Kidney tubule cell (primary cell): ENCODE measurements around the gene CRHR1.

ENCODE experiments used
- DNase-seq: peaks from one replicate; pipeline ENCODE4 v3.0.0-alpha.2; 2018; ENCODE audit warnings: low spot score

CRHR1 gene

DNA sequence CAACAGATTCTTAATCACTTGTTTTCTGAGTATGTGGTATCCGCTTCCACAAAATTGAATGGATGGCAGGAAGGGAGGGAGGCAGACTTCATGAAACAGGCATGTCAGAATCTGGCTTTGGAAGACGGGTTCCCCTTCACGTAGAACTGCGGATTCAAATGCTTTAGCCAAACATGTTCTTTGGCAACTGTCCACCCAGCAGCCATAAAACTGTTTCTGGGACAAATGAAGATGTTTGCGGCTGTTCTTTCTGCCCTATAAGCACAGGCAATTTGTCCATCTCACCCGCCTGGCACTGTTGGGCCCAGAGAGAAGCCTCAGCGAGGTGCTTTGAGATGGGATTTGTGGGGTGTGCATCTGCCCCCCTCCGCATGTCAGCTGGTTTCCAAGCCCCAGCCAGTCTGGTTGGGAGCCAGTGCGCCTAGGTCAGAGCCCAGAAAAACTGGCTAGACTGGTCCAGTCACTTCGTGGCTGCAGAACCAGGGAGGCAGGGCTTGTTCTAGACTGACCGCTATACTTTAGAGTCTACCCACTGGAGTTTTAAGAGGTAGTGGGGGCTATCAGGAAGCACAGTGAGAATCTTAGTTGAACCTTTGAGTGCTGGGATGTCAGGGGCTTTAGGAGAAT is 6.3 kb downstream of the CRHR1 start:
- no peak for DNase-seq

DNA sequence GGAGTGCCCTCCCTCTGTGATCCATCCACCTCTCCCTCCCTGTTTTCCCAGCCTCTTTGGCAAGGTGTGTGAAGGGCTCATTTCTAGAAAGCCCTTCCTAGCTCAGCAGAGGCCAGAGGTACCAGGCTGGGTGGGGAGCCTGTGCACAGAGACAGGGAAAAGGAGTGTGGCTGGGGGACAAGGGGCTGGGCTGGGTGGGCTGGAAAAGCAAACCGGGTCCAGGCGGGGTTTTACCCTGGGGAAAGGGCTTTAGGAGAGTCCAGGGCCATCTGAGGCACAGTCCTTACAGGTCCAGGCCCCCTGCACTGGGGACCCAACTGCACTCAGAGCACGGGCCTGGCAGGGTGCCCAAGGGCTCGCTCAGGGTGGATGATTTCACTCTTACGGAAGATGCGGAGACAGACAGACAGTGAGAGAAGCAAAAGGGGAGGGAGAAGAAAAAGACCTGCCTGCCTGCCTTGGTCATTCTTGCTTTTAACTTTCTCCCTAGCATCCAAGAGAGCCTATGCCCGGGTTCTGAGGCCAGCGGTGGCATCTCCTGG is 7.0 kb downstream of the CRHR1 start:
- DNase-seq = peak; percentile 6

GRCh38 chr17:45791935-45792334 is 7.8 kb downstream of the CRHR1 start:
- DNase-seq = no peak

DNA sequence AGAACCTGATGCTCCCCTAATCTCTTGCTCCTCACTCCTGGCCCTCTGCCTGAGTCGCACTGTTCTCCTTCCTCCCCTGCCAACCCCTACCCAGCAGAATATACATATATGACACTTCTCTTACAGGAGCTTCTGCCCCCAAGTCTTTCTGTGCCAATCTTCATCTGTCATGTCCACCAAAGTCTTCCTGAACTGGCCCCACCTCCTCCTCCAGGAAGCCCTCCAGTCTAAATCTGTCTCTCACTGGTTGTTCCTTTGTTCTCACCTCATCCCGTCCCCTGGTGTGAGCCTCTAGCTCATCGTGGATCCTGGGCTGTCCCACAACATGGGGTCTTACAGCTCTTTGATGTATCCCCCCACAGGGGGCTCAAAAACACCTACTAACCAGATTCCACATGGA is 8.3 kb downstream of the CRHR1 start:
- no peak for DNase-seq

DNA sequence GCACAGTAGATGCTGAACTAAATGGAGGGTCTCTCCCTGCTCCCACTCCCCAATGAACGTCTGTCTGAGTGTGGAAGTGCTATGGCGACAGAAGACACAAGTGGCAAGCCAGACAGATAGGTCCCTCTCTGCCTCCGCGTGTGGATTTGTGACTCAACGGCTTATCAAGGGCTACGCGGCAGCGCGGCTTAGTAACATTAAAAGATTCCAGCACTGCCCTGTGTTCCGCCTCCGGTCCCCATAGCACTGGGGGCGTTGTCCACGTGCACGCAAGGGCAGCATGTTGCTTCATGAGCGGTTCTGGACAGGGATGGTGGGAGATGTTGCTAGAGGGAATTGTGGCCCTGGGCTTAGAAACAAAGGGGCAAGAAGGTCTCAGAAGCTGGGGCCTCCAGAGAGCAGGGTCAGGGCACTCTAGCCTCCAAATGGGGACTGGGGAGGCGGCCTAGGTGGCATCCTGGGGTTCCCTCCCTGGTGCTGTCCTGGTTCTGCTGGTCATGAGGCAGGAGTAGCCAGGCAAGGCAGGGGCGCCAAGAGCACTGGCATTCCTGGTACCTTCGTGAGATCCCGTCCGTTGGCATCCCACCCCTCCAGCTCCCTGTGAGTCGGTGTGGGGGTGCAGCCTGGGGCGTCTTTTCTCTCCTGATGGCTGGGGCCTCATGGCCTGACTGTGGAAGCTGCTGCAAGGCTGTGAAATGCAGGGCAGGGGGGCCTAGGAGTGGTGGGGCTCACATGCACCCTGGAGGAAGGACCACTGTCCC is 9.1 kb downstream of the CRHR1 start:
- no peak for DNase-seq

DNA sequence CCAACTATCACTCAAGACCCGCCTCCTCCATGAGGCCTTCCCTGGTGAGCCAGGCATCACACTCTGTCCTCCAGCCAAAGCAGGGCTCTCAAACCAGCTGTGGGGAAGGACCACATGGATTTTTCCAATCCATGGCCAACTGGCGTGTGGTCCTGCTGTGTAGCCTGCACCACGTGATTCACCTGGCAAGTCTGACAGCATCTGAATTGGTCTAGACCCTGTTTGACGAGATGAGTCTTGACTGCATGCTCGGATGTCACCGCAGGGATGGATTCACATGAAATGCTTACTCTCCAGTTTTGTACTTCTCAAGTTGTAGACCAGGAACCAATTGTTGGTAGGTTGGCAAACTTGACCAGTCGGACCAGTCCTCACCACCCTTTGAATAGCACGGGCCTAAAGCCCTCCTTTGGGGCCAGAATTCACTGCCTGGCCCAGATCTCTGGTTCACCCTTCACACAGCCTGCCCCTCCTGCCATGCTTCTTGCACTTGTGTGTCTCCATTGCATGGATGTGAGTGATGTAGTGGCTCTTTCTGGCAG is 9.9 kb downstream of the CRHR1 start:
- DNase-seq = no peak

- DNase-seq = peak; percentile 29
Measured at GRCh38 chr17:45794840-45795239, 10.7 kb downstream of the CRHR1 start.

- no peak for DNase-seq
Measured at GRCh38 chr17:45800816-45801215, 16.7 kb downstream of the CRHR1 start.

DNA sequence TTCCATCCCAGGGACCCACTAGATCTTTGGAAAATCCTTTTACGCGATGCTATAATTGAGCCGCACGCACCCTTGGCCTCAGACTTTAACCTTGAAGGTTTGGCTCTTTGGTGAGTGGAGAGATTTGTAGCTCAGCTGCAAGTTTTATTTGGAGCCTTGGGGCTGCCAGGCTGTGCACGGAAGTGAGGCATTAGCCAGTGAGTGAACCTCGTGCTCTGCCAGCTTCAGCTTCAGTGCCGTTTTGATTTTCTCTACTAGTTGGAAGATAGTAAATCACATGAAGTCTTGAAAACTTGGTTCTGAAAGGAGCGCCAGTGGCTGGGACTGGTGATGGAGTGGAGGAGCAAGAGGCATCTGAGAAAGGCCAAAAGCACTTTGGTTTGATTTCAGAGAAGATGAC is 17.3 kb downstream of the CRHR1 start:
- DNase-seq = no peak

DNA sequence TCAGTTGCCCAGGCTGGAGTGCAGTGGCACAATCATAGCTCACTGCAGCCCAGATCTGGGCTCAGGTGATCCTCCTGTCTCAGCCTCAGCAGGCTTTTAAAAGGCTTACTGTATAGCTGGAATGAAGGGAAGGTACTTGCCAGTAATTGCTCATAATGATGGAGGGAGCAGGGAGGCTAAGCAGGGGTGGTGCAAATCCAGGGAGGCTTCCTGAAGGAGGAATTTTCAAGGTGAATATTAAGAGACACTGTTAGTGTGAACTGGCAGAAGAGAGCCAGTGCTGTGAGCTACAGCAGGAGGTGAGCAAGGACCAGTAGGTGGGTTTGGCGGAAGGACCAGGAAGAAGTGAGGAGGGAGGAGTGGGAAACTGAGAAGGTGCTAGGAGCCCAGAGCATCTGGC is 24.7 kb downstream of the CRHR1 start:
- DNase-seq = no peak

- peak; percentile 81 for DNase-seq
Measured at GRCh38 chr17:45809499-45809898, 25.4 kb downstream of the CRHR1 start.

DNA sequence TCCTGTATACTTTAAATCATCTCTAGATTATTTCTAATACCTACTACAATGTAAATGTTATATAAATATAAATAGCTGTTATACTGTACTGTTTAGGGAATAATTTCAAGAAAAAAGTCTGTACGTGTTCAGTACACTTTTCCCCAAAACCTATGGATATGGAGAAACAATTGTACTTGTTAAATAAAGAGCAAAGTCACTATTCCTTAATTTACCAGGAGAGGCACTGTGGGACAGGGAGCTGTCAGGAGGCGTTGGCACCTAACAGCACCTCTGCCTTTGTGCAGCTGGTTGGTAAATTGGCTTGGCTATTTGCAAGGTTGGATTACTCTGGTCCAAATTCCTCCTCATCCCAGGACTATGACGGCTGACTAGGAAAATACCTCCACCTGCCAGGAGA is 28.0 kb downstream of the CRHR1 start:
- DNase-seq = peak; percentile 28

DNA sequence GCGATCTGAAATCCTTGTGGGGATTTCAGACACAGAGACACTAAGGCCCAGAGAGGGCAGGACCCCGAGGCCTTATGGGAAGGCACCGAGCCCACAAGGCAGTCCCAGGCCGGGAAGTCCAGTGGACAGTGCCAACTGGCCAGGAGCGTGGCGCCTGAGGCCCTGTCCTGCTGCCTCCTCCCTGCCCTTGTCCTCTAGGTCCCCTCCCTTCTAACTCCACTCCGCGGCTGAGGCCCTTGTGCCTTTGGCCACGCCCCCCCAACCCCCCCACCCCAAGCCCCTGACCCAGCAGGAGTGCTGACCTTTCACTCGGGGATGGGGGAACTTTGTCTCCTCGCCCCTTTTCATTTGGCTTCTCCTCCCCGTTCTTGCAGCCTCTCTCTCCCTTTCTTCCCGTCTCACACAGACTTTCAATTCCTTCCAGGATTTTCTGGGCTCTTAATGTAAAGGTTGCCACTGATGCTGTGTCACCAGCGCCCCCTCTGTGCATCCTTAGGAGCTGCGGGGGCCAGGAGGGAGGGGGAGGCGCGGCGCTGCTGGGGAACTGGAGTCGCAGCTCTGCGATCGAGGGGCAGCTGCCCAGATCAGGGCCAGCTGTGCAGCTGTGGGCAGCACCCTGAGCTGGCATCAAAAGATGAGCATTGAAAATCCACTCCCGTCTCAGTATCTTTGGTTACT is 29.1 kb downstream of the CRHR1 start:
- no peak for DNase-seq

- DNase-seq = no peak
Measured at GRCh38 chr17:45814622-45815606, 30.8 kb downstream of the CRHR1 start.

GRCh38 chr17:45815752-45816151 is 31.6 kb downstream of the CRHR1 start:
- DNase-seq = no peak

GRCh38 chr17:45818041-45818440 is 33.9 kb downstream of the CRHR1 start:
- DNase-seq = no peak

DNA sequence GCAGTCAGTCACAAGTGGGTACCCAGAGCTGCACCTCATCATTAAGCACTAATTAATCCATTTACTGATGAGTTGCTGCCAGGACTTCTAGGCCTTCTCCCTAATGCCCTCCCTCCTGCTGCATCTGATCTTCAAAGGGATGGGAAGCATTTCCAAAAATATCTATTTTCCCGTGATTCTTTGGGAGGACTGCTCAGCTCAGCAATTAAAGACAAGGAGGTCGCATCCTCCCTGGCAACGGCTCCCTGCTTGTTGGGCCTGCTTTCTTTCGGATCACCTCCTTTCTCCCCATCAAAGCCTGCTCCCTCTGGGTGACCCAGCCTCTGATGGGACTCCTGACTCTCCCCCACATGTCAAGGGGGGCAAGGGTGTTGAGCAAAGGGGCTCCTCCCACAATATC is 34.6 kb downstream of the CRHR1 start:
- no peak for DNase-seq

GRCh38 chr17:45819632-45820031 is 35.5 kb downstream of the CRHR1 start:
- no peak for DNase-seq

DNA sequence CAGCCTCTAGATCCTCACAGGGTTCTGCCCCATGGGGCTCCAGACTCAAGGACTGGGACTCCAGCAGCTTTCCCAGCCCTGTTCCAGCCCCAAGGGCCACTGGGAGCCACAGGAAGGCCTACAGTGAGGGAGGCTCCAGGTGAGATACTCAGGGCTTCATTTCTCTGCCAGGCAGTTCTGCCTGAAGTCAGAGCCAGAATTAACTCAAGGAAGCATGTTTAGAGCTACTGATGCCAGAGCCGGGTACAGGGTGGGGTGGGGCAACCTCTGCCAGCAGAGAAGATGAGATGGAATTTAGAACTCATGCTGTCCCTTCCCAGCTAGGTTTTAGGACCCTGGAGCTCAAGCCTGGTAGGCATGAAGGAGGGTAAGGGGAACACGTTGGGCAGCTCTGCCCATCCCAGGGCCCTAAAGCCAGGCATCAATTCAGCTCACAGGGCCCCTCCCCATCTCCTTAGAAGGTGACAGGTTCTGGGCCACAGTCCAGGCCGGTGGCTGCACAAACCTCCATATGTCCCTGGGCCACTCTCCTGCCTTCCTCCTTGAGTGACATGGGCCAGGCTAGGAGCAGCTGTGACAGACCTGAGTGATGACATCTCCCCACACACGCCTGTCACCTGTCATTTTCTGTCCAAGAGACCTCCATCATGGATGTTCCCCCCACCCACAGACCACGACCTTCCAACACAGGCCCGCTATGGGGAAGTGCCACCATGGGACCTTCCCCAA is 36.1 kb downstream of the CRHR1 start:
- DNase-seq = no peak

- no peak for DNase-seq
Measured at GRCh38 chr17:45821147-45821546, 37.0 kb downstream of the CRHR1 start.

GRCh38 chr17:45823598-45823997 is 39.5 kb downstream of the CRHR1 start:
- no peak for DNase-seq
